ENCODE measurements around the gene PIK3R5. TPM values are rescaled to one million over a fixed set of nuclear protein-coding genes. Genes with fewer than 3 reads are reported as not detected.

Gene PIK3R5
- total and polyA plus RNA-seq, 2 donors from 2014 or later: 0.45 to 19.1 TPM

DNA sequence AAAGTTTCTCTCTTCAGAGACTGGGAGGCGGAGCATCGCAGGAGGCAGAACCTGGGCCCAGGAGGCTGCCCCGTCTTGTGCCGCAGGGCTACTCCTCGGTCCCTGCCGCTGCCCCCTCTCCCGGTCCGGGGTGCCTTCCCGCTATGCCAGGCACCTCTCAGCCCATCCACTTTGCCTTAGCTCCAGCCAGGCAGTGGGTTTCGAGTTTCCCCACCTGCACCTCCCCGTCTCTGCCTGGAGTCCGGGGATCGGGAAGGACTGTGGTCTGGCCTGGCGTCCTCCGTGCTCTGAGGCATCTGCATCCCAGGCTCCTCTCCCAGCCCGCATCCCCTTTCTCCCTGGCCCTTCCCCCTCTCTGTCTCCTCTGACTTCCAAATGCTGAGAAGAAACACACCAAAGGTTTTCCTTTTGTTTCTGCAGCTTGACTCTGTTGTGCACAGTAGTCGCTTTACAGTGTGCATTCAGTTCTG lies 71.3 kb downstream of the PIK3R5 start:
- no peaks in the 10 kb centered on the region for H3K27me3 ChIP-seq (ENCODE audit: control insufficient read depth, insufficient read depth, low read length)
- DNase-seq (peak in 2 of 5 donors; percentile 26 to 29), FAIRE-seq (no peak)
- intact Hi-C loops (cut with DNase I): no loop called here
- no peaks in the 10 kb centered on the region for H3K4me1 ChIP-seq (ENCODE audit: control insufficient read depth in 2 of 3, insufficient read depth in 2 of 3, low read depth in 1 of 3, low read length in 3 of 3)
- H3K9me3 ChIP-seq (ENCODE audit: control insufficient read depth in 2 of 3, insufficient read depth in 1 of 3, low read length in 3 of 3): no peaks in the 10 kb centered on the region
- H3K27ac ChIP-seq (ENCODE audit: low read depth in 2 of 2, low read length in 2 of 2): no peak overlapping the region
- H3K9ac ChIP-seq (ENCODE audit: low read length in 3 of 3): no peak overlapping the region
- H3K4me3 ChIP-seq (ENCODE audit: low read length in 3 of 3): no peak overlapping the region
- TF ChIP-seq, protein P1, sequence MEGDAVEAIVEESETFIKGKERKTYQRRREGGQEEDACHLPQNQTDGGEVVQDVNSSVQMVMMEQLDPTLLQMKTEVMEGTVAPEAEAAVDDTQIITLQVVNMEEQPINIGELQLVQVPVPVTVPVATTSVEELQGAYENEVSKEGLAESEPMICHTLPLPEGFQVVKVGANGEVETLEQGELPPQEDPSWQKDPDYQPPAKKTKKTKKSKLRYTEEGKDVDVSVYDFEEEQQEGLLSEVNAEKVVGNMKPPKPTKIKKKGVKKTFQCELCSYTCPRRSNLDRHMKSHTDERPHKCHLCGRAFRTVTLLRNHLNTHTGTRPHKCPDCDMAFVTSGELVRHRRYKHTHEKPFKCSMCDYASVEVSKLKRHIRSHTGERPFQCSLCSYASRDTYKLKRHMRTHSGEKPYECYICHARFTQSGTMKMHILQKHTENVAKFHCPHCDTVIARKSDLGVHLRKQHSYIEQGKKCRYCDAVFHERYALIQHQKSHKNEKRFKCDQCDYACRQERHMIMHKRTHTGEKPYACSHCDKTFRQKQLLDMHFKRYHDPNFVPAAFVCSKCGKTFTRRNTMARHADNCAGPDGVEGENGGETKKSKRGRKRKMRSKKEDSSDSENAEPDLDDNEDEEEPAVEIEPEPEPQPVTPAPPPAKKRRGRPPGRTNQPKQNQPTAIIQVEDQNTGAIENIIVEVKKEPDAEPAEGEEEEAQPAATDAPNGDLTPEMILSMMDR (IDR thresholded peaks at IDR 0.05; ENCODE audit: borderline replicate concordance, extremely low read depth, insufficient read depth): no peak
- no peaks in the 10 kb centered on the region for H3K36me3 ChIP-seq (ENCODE audit: control insufficient read depth in 2 of 3, insufficient read depth in 3 of 3, low read length in 3 of 3)

DNA sequence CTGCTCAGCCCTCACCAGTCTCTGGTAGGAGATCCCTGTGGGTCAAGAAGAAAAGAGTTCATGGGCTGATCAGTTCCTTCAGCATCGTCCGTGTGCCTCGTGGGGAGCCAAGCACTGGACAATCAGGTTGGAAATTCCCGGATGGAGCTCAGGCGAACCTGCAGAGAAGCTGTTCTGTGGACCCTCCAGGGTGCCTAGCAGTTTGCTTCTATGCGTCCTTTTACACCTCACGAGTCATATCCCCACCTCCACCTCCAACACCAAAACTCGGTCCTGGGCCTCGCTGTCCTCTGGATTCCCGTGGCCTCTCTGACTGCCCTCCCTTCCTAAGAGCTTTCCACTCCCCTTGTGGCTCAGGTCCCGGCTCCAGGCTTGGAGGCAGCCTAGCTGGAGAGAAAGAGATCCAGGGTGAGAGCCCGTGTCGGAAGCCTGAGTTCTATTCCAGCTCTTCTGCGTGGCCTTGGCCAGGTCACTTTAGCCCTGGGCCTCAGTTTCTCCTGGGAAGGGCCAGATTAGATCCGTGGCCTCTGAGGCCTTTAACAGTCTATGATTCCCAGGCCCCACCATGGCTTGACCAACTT lies 71.8 kb downstream of the PIK3R5 start:
- Histone ChIP-seq H3K27me3 (ENCODE audit: control insufficient read depth, insufficient read depth, low read length) (no peaks in the 10 kb centered on the region), H3K4me3 (ENCODE audit: low read length in 3 of 3) (no peak overlapping the region), H3K27ac (ENCODE audit: low read depth in 2 of 2, low read length in 2 of 2) (no peak overlapping the region), H3K9ac (ENCODE audit: low read length in 3 of 3) (no peak overlapping the region), H3K4me1 (ENCODE audit: control insufficient read depth in 2 of 3, insufficient read depth in 2 of 3, low read depth in 1 of 3, low read length in 3 of 3) (no peaks in the 10 kb centered on the region), H3K9me3 (ENCODE audit: control insufficient read depth in 2 of 3, insufficient read depth in 1 of 3, low read length in 3 of 3) (no peaks in the 10 kb centered on the region), H3K36me3 (ENCODE audit: control insufficient read depth in 2 of 3, insufficient read depth in 3 of 3, low read length in 3 of 3) (no peaks in the 10 kb centered on the region)
- TF ChIP-seq, protein P1 (IDR thresholded peaks at IDR 0.05; ENCODE audit: borderline replicate concordance, extremely low read depth, insufficient read depth): no peak
- FAIRE-seq (no peak), DNase-seq (no peak)
- intact Hi-C loops (cut with DNase I): no loop called here

DNA sequence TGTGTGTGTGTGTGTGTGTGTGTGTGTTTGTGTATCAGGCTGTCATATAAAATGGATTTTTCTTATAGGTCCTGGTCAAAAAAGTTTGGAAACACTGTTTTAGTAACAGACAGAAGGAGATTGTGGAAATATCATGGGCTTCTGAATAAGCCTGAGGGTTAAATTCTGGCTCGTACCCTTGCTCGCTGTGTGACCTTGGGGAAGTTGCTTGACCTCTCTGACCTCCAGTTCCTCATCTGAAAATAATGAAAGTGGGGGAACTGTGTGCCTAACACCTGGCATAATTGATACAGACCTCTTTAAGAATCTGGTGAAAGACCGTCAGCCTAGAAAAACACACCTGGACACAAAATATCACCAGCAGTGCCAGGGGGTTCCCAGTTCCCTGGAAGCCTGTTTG lies 72.4 kb downstream of the PIK3R5 start:
- H3K4me1 ChIP-seq (ENCODE audit: control insufficient read depth in 2 of 3, insufficient read depth in 2 of 3, low read depth in 1 of 3, low read length in 3 of 3): no peaks in the 10 kb centered on the region

More for the DNA sequence above, 72.4 kb downstream of the PIK3R5 start:
- Histone ChIP-seq H3K27me3 (ENCODE audit: control insufficient read depth, insufficient read depth, low read length) (no peaks in the 10 kb centered on the region), H3K27ac (ENCODE audit: low read depth in 2 of 2, low read length in 2 of 2) (no peak overlapping the region), H3K9ac (ENCODE audit: low read length in 3 of 3) (no peak overlapping the region), H3K9me3 (ENCODE audit: control insufficient read depth in 2 of 3, insufficient read depth in 1 of 3, low read length in 3 of 3) (no peaks in the 10 kb centered on the region), H3K36me3 (ENCODE audit: control insufficient read depth in 2 of 3, insufficient read depth in 3 of 3, low read length in 3 of 3) (no peaks in the 10 kb centered on the region), H3K4me3 (ENCODE audit: low read length in 3 of 3) (no peak overlapping the region)
- TF ChIP-seq, protein P1 (IDR thresholded peaks at IDR 0.05; ENCODE audit: borderline replicate concordance, extremely low read depth, insufficient read depth): no peak
- DNase-seq (no peak), FAIRE-seq (no peak)
- intact Hi-C loops (cut with DNase I): no loop called here
